Natural killer cell (primary cell): Measurements from ENCODE around the gene FBXO31. TPM values are rescaled to one million over a fixed set of nuclear protein-coding genes. Genes with fewer than 3 reads are reported as not detected.

Source experiments
- ATAC-seq, 3 donors: fragments of 150-1000 bp in 2 of 3; fragments of 200-7000 bp in 1 of 3; cut with Tn5 transposase; 1 replicate in 1 of 3; 2 replicates in 2 of 3; pipeline ENCODE4 v1.10.0; 2021; ENCODE audit warnings: mild to moderate bottlenecking in 2 of 3, moderate library complexity in 2 of 3
- DNase-seq, 2 donors: peaks; one replicate each; pipeline versions ENCODE4 v3.0.0 to v3.0.0-alpha.2; 2013 to 2021; ENCODE audit warnings: mixed read lengths in 1 of 2
- H3K27ac ChIP-seq: one replicate; pipeline ENCODE4 v1.5.1; 2013; ENCODE audit warnings: mild to moderate bottlenecking, low read length
- H3K27me3 ChIP-seq: one replicate; pipeline ENCODE4 v1.6.1; 2013; ENCODE audit warnings: low read length; ENCODE audit not compliant: control insufficient read depth, insufficient read depth
- H3K36me3 ChIP-seq: one replicate; pipeline ENCODE4 v1.6.1; 2013; ENCODE audit warnings: low read length; ENCODE audit not compliant: control insufficient read depth, insufficient read depth
- H3K4me1 ChIP-seq: one replicate; pipeline ENCODE4 v1.6.1; 2013; ENCODE audit warnings: low read length; ENCODE audit not compliant: control insufficient read depth, insufficient read depth
- H3K4me3 ChIP-seq: one replicate; pipeline ENCODE4 v1.5.1; 2013; ENCODE audit warnings: low read length
- H3K9me3 ChIP-seq: one replicate; pipeline ENCODE4 v1.6.1; 2013; ENCODE audit warnings: low read length; ENCODE audit not compliant: control insufficient read depth, insufficient read depth
- H3K27ac Mint-ChIP-seq, 2 donors: one replicate each; pipeline ENCODE4 v1.8.0; 2022; ENCODE audit warnings: mild to moderate bottlenecking in 2 of 2, mixed read lengths in 2 of 2, moderate library complexity in 1 of 2
- H3K27me3 Mint-ChIP-seq, 2 donors: one replicate each; pipeline ENCODE4 v1.8.0; 2022; ENCODE audit warnings: low read depth in 2 of 2, mixed read lengths in 2 of 2
- H3K36me3 Mint-ChIP-seq: one replicate; pipeline ENCODE4 v1.8.0; 2022; ENCODE audit warnings: mixed read lengths
- H3K4me1 Mint-ChIP-seq, 2 donors: one replicate each; pipeline ENCODE4 v1.8.0; 2022; ENCODE audit warnings: mixed read lengths in 2 of 2
- H3K4me3 Mint-ChIP-seq: one replicate; pipeline ENCODE4 v1.8.0; 2022; ENCODE audit warnings: mild to moderate bottlenecking, moderate library complexity, mixed read lengths
- H3K9me3 Mint-ChIP-seq, 2 donors: one replicate each; pipeline ENCODE4 v1.8.0; 2022; ENCODE audit warnings: mixed read lengths in 2 of 2
- WGBS: methylation state at CpG from one replicate; pipeline ENCODE4 v1.1.7; 2013; ENCODE audit warnings: missing lambda C conversion rate; ENCODE audit not compliant: insufficient coverage; 5-methylcytosine and 5-hydroxymethylcytosine counted together
- intact Hi-C: fragments of 100-400 bp; cut with micrococcal nuclease; formaldehyde crosslinking; loops from one replicate; pipeline ENCODE4 v1.14.2; 2022
- total RNA-seq, 4 donors: library from RNA; stranded (reverse); fragments of 120-200 nt in 1 of 4; gene quantifications; one replicate each; pipeline versions ENCODE4 v1.2.3 to v1.2.4, GENCODE V29; 2013 to 2022
- TF ChIP-seq, protein P1 (sequence below): fragments of 200-600 bp; IDR thresholded peaks from one replicate; pipeline ENCODE4 v1.8.0; 2022; ENCODE audit warnings: antibody characterized with exemption

Gene FBXO31
- total RNA-seq, 3 donors from 2014 or later (not counting 1 experiment from before 2014, with no cell fraction given), result 32.2 to 47.2 (median 37.6) TPM

DNA sequence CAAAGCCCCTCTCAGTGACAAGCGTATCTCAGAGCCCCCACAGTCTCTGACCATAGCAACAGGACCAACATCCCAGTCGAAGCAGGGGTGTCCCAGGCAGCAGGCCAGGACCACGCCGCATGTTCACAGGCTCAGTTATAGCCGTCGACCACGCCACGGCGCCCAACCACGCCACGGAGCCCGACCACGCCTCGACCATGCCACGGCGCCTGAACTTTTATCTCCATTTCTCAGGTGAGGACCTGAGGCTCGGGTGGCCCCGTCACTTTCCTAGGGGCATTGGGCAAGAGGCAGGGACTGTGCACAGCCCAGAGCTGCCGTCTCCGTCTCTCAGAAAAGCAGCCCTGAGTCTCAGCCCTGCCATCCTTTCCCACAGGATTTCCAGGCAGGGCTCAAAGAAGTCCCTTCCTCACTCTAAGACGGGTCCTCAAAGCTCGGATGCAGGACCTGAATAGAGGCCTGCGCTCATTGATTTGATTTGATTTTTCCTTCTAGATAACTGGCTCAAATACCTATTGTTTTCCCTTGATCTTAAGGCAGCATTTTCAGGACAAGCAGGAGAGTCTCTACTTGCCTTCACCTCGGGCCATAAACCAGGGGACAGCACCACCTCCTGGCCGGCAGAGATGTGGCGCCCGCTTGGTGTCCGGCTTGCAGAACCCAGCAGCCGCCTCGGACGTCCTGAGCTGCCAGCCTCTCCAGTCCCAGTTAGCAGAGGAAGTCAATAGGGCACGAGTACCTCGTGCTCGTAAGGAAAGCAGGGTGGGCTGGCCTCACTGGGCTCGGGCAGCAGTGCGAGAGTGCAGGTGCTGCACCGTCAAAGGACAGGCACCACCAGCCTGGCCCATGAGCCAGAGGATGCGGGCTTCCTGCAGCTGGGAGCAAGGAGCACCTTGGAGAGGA is 105.1 kb downstream of the FBXO31 start:
- no peak overlapping the region for H3K4me3 Mint-ChIP-seq
- 57% methylated on average over 38 of the region's 38 CpGs for WGBS
- Histone ChIP-seq H3K4me1 (peaks cover 7% of the 10 kb centered on the region), H3K27ac (no peak overlapping the region), H3K27me3 (no peaks in the 10 kb centered on the region), H3K4me3 (no peak overlapping the region), H3K36me3 (no peaks in the 10 kb centered on the region), H3K9me3 (no peaks in the 10 kb centered on the region)
- H3K4me1 Mint-ChIP-seq, result peaks cover 16 to 21% of the 10 kb centered on the region in 2 donors
- intact Hi-C loops, result loop anchor here (1.0 kb wide), 2 partner anchors 75 to 715 kb away; no protein-coding TSS in a partner anchor
- no peak overlapping the region for H3K27ac Mint-ChIP-seq
- no peaks in the 10 kb centered on the region for H3K36me3 Mint-ChIP-seq
- no peaks in the 10 kb centered on the region for H3K9me3 Mint-ChIP-seq
- DNase-seq, result peak; percentile 44 to 48
- H3K27me3 Mint-ChIP-seq, result peaks cover 15 to 16% of the 10 kb centered on the region in 2 donors
- peak; percentile 65 to 86 (median 68) for ATAC-seq
- TF ChIP-seq, protein P1, sequence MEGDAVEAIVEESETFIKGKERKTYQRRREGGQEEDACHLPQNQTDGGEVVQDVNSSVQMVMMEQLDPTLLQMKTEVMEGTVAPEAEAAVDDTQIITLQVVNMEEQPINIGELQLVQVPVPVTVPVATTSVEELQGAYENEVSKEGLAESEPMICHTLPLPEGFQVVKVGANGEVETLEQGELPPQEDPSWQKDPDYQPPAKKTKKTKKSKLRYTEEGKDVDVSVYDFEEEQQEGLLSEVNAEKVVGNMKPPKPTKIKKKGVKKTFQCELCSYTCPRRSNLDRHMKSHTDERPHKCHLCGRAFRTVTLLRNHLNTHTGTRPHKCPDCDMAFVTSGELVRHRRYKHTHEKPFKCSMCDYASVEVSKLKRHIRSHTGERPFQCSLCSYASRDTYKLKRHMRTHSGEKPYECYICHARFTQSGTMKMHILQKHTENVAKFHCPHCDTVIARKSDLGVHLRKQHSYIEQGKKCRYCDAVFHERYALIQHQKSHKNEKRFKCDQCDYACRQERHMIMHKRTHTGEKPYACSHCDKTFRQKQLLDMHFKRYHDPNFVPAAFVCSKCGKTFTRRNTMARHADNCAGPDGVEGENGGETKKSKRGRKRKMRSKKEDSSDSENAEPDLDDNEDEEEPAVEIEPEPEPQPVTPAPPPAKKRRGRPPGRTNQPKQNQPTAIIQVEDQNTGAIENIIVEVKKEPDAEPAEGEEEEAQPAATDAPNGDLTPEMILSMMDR, result peak; percentile 61

Other genes starting within 250 kb of the FBXO31 start
- 1 to 10 TPM; 1.6 to 4.1 (median 2.7) TPM for gene C16orf95, start 66.4 kb downstream of the FBXO31 start, total RNA-seq
- 100 to 1,000 TPM; 171 to 220 (median 172) TPM for gene MAP1LC3B, start 8.6 kb upstream of the FBXO31 start, total RNA-seq
- 10 to 100 TPM; 12.2 to 20.9 (median 19.2) TPM for gene ZCCHC14, start 109.2 kb upstream of the FBXO31 start, total RNA-seq
- gene JPH3, start 218.7 kb upstream of the FBXO31 start, total RNA-seq, result not detected